Astrocyte of the cerebellum (primary cell): ENCODE data around the gene PSMA4.
"Not testable (repeated sequence)": the region's sequence is repeated elsewhere in the genome, so short reads cannot be mapped to it uniquely, and the experiment has no call there.

Experiments
- DNase-seq: peaks from one replicate; pipeline ENCODE4 v3.0.0-alpha.2; 2011; ENCODE audit warnings: low read depth
- H3K4me3 ChIP-seq: 2 replicates; pipeline ENCODE4 v1.5.1; 2011; ENCODE audit warnings: mild to moderate bottlenecking, low read depth, low read length, moderate library complexity
- in situ Hi-C: cut with HindIII; loops from 2 replicates; pipeline ENCODE4 v1.10.0; 2017; ENCODE audit warnings: low sequenced_read_pairs
- TF ChIP-seq, protein P1 (sequence below): IDR thresholded peaks from 2 replicates; pipeline ENCODE4 v1.5.1; 2012; ENCODE audit warnings: low read length, low read depth, moderate library complexity, mild to moderate bottlenecking; ENCODE audit errors: missing control alignments

Gene PSMA4

GRCh38 chr15:78550815-78551214, 10.6 kb downstream of the PSMA4 start:
- H3K4me3 ChIP-seq, result no peak overlapping the region
- in situ Hi-C loops, result no loop called here
- TF ChIP-seq, protein P1, sequence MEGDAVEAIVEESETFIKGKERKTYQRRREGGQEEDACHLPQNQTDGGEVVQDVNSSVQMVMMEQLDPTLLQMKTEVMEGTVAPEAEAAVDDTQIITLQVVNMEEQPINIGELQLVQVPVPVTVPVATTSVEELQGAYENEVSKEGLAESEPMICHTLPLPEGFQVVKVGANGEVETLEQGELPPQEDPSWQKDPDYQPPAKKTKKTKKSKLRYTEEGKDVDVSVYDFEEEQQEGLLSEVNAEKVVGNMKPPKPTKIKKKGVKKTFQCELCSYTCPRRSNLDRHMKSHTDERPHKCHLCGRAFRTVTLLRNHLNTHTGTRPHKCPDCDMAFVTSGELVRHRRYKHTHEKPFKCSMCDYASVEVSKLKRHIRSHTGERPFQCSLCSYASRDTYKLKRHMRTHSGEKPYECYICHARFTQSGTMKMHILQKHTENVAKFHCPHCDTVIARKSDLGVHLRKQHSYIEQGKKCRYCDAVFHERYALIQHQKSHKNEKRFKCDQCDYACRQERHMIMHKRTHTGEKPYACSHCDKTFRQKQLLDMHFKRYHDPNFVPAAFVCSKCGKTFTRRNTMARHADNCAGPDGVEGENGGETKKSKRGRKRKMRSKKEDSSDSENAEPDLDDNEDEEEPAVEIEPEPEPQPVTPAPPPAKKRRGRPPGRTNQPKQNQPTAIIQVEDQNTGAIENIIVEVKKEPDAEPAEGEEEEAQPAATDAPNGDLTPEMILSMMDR, result no peak
- DNase-seq, result no peak

GRCh38 chr15:78551902-78552301, 11.7 kb downstream of the PSMA4 start:
- no peak for DNase-seq
- TF ChIP-seq, protein P1, result no peak
- in situ Hi-C loops, result no loop called here
- no peak overlapping the region for H3K4me3 ChIP-seq

- H3K4me3 ChIP-seq, result no peak overlapping the region
- TF ChIP-seq, protein P1, result no peak
- no peak for DNase-seq
- in situ Hi-C loops, result no loop called here
These were observed 12.4 kb downstream of the PSMA4 start for GRCh38 chr15:78552597-78552996.

GRCh38 chr15:78560201-78560600, 20.0 kb downstream of the PSMA4 start:
- H3K4me3 ChIP-seq, in situ Hi-C loops, DNase-seq: not testable (repeated sequence)

DNA sequence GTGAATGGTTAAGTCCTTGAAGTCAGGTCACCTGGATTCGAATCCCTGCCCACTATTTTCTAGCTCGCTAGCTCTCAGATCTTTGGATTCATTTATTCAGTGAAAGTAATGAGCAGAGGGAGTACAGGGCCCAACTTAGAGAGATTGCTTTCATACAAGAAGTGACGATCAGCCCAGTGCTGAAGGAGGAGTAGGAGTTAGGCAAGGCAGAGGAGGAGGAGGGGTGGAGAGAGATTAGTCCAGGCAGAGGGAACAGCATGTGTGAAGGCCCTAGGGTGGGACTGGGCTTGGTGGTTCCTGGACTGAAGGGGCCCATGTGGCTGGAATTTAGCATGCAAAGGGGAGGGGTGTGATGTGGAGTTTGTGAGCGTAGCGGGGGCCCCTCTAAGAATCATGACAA, 21.2 kb downstream of the PSMA4 start:
- TF ChIP-seq, protein P1, result no peak
- DNase-seq, result no peak
- in situ Hi-C loops, result no loop called here
- no peak overlapping the region for H3K4me3 ChIP-seq

- in situ Hi-C loops, result no loop called here
- DNase-seq, result no peak
- H3K4me3 ChIP-seq, result no peak overlapping the region
- TF ChIP-seq, protein P1, result no peak
These were observed 22.8 kb downstream of the PSMA4 start for GRCh38 chr15:78563092-78563491.

- H3K4me3 ChIP-seq, result no peak overlapping the region
- in situ Hi-C loops, result no loop called here
- TF ChIP-seq, protein P1, result no peak
- DNase-seq, result no peak
These were observed 24.5 kb downstream of the PSMA4 start for GRCh38 chr15:78564743-78565096.
